ENCODE data around the gene E2F6.

DNA sequence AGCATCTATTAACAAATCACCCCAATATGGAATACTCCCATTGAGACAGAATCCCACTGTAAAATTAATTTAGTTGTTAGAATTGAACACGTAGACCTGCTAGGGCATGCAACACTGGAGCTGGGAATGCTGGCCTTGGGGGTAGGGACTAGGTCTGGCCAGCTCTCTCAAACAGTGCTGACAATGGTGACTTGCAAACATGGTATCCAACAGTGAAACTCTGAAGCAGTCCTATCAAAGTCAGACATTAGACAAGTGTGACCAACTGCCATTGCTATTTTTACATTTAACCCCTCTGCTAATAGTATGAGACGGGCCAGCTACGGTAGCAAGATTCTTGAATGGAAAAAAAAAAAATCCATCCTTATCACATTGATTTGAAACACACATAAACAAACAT, 7.2 kb downstream of the E2F6 start:
- TF ChIP-seq RAD21 (IDR thresholded peaks at IDR 0.05; ENCODE audit: low read depth), result no peak
- no peak for TF ChIP-seq EP300 (IDR thresholded peaks at IDR 0.05; ENCODE audit: borderline replicate concordance)
- TF ChIP-seq FOXM1 (IDR thresholded peaks at IDR 0.05; ENCODE audit: borderline replicate concordance, low read depth), result no peak
- TF ChIP-seq, protein P1, sequence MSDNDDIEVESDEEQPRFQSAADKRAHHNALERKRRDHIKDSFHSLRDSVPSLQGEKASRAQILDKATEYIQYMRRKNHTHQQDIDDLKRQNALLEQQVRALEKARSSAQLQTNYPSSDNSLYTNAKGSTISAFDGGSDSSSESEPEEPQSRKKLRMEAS (IDR thresholded peaks at IDR 0.05), result no peak
- TF ChIP-seq, protein P2, sequence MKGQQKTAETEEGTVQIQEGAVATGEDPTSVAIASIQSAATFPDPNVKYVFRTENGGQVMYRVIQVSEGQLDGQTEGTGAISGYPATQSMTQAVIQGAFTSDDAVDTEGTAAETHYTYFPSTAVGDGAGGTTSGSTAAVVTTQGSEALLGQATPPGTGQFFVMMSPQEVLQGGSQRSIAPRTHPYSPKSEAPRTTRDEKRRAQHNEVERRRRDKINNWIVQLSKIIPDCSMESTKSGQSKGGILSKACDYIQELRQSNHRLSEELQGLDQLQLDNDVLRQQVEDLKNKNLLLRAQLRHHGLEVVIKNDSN (IDR thresholded peaks at IDR 0.05), result no peak
- TF ChIP-seq CEBPB (IDR thresholded peaks at IDR 0.05), result no peak
- no peak for TF ChIP-seq TAF1 (IDR thresholded peaks at IDR 0.05; ENCODE audit: low read depth)
- TF ChIP-seq, protein P3, sequence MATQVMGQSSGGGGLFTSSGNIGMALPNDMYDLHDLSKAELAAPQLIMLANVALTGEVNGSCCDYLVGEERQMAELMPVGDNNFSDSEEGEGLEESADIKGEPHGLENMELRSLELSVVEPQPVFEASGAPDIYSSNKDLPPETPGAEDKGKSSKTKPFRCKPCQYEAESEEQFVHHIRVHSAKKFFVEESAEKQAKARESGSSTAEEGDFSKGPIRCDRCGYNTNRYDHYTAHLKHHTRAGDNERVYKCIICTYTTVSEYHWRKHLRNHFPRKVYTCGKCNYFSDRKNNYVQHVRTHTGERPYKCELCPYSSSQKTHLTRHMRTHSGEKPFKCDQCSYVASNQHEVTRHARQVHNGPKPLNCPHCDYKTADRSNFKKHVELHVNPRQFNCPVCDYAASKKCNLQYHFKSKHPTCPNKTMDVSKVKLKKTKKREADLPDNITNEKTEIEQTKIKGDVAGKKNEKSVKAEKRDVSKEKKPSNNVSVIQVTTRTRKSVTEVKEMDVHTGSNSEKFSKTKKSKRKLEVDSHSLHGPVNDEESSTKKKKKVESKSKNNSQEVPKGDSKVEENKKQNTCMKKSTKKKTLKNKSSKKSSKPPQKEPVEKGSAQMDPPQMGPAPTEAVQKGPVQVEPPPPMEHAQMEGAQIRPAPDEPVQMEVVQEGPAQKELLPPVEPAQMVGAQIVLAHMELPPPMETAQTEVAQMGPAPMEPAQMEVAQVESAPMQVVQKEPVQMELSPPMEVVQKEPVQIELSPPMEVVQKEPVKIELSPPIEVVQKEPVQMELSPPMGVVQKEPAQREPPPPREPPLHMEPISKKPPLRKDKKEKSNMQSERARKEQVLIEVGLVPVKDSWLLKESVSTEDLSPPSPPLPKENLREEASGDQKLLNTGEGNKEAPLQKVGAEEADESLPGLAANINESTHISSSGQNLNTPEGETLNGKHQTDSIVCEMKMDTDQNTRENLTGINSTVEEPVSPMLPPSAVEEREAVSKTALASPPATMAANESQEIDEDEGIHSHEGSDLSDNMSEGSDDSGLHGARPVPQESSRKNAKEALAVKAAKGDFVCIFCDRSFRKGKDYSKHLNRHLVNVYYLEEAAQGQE (IDR thresholded peaks at IDR 0.05; ENCODE audit: low read depth), result no peak
- TF ChIP-seq TCF12 (IDR thresholded peaks at IDR 0.05; ENCODE audit: low read depth), result no peak
- no peak for TF ChIP-seq EGR1 (IDR thresholded peaks at IDR 0.05)
- no peak for TF ChIP-seq ZBTB7A (IDR thresholded peaks at IDR 0.05; ENCODE audit: low read depth)
- TF ChIP-seq YY1 (IDR thresholded peaks at IDR 0.05; ENCODE audit: low read depth), result no peak
- TF ChIP-seq TEAD4 (IDR thresholded peaks at IDR 0.05), result no peak
- no peak for TF ChIP-seq NFIC (IDR thresholded peaks at IDR 0.05)

All from Ishikawa (cell line).